Ovary (tissue), 9 donors: ENCODE results near the gene STUM. TPM values are rescaled to one million over a fixed set of nuclear protein-coding genes. Genes with fewer than 3 reads are reported as not detected.

Experiments used
- DNase-seq, 5 donors: peaks; one replicate each; pipeline ENCODE4 v3.0.0-alpha.2; 2019 to 2020
- H3K27ac ChIP-seq, 2 donors: fragments of 200-600 bp; one replicate each; pipeline versions ENCODE4 v1.5.1 to v1.8.0; 2019 to 2022
- H3K27me3 ChIP-seq: fragments of 200-600 bp; one replicate; pipeline ENCODE4 v1.8.0; 2022
- H3K36me3 ChIP-seq: fragments of 200-600 bp; sonication (generic); one replicate; pipeline ENCODE4 v1.5.1; 2019
- H3K4me1 ChIP-seq: one replicate; pipeline ENCODE4 v1.8.1; 2013; ENCODE audit warnings: mild to moderate bottlenecking, moderate library complexity; ENCODE audit not compliant: insufficient read depth
- H3K4me3 ChIP-seq: fragments of 200-600 bp; sonication (generic); one replicate; pipeline ENCODE4 v1.5.1; 2017
- H3K9me3 ChIP-seq, 2 donors: fragments of 200-600 bp in 1 of 2; sonication (generic) in 1 of 2; one replicate each; pipeline versions ENCODE4 v1.5.1 to v1.8.1; 2013 to 2019; ENCODE audit warnings: mild to moderate bottlenecking in 1 of 2, moderate library complexity in 1 of 2
- EP300 ChIP-seq: sonication (generic); formaldehyde crosslinking; IDR thresholded peaks from one replicate; pipeline ENCODE4 v1.6.1; 2017; ENCODE audit warnings: antibody characterized with exemption
- POLR2A ChIP-seq: fragments of 450-650 bp; IDR thresholded peaks from one replicate; pipeline ENCODE4 v1.6.1; 2017; ENCODE audit warnings: antibody characterized with exemption, mild to moderate bottlenecking, moderate library complexity
- WGBS, 3 donors: extraction: QIAGEN DNeasy Blood & Tissue Kit in 1 of 3; methylation state at CpG; one replicate each; pipeline versions ENCODE4 v1.1.5 to v1.1.7; 2013 to 2017; 5-methylcytosine and 5-hydroxymethylcytosine counted together
- intact Hi-C, 4 donors: fragments of 100-400 bp; cut with DNase I; formaldehyde crosslinking; loops; one replicate each; pipeline versions ENCODE4 v1.11.0 to v1.15.1; 2022 to 2023
- polyA plus RNA-seq, 2 donors: library from polyadenylated mRNA; stranded (reverse); fragments of 200-250 nt in 1 of 2; fragments of 350-450 nt in 1 of 2; fragmentation: Illumina TruSeq in 1 of 2; extraction: RNeasy Lipid Tissue Mini Kit (QIAGEN cat#74804) in 1 of 2; gene quantifications; one replicate each; pipeline ENCODE4 v1.2.3, GENCODE V29; 2013 to 2014
- total RNA-seq, 7 donors: library from RNA; depleted of rRNA in 2 of 7; stranded (reverse); fragments of >200 nt in 2 of 7; fragmentation: NEBNext Ultra II Directional in 3 of 7; extraction: Animal tissue kit (Norgen Biotek cat#: 25700) in 3 of 7; gene quantifications; one replicate each; pipeline versions ENCODE4 v1.1.0 to v1.2.4, GENCODE V29; 2016 to 2023
- TF ChIP-seq, protein P1 (sequence below), 3 donors: fragments of 450-650 bp in 2 of 3; fragments of 200-600 bp in 1 of 3; IDR thresholded peaks; one replicate each; pipeline versions ENCODE4 v1.5.1 to v1.8.0; 2016 to 2022; ENCODE audit warnings: antibody characterized with exemption in 3 of 3, mild to moderate bottlenecking in 1 of 3
- donor health status: DM: no; HTN: no; CAD: no; lungs with moderate emphysema.
- donor health status: DM: no; HTN: no; CAD: no.
- donor health status: Bipolar disorder and iron deficiency.
- donor health status: DM: yes; HTN: yes; CAD: no.
- donor health status: DM: no; HTN: no; CAD: no.
- donor health status: DM: yes; HTN: yes; CAD: no.

The STUM gene
- total and polyA plus RNA-seq, 9 donors: 0.24 to 6.1 (median 2.5) TPM

DNA sequence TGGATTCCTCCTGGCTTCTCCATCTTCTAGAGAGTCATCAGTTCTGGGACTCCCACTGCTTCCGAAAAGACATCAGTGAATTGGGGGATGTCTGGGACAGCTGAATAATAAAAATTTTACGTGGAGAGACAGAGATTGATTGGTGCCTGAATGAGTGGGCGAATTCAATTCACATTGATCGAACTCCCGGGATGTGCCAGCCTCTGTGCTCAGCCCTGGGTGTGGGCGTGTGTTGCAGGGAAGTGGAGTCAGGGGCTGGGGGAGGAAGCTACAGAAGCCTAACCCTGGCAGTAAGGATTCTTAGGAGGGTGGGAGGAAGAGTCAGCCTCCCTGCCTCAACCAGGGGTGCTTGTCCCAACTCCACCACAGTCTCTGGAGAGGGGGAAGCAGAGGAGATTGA lies 18.0 kb upstream of the STUM start:
- whole genome bisulfite sequencing, 3 donors: 83 to 88% (median 86%) methylated on average over 6 of the region's 6 CpGs
- intact Hi-C loops: no loop called here
- TF ChIP-seq POLR2A: no peak
- TF ChIP-seq, protein P1, sequence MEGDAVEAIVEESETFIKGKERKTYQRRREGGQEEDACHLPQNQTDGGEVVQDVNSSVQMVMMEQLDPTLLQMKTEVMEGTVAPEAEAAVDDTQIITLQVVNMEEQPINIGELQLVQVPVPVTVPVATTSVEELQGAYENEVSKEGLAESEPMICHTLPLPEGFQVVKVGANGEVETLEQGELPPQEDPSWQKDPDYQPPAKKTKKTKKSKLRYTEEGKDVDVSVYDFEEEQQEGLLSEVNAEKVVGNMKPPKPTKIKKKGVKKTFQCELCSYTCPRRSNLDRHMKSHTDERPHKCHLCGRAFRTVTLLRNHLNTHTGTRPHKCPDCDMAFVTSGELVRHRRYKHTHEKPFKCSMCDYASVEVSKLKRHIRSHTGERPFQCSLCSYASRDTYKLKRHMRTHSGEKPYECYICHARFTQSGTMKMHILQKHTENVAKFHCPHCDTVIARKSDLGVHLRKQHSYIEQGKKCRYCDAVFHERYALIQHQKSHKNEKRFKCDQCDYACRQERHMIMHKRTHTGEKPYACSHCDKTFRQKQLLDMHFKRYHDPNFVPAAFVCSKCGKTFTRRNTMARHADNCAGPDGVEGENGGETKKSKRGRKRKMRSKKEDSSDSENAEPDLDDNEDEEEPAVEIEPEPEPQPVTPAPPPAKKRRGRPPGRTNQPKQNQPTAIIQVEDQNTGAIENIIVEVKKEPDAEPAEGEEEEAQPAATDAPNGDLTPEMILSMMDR (IDR thresholded peaks at IDR 0.05): no peak
- no peak for TF ChIP-seq EP300
- H3K4me3 ChIP-seq: no peak overlapping the region
- no peak overlapping the region for H3K27ac ChIP-seq
- H3K36me3 ChIP-seq: no peaks in the 10 kb centered on the region
- no peaks in the 10 kb centered on the region for H3K27me3 ChIP-seq
- H3K9me3 ChIP-seq: no peaks in the 10 kb centered on the region
- no peaks in the 10 kb centered on the region for H3K4me1 ChIP-seq
- no peak for DNase-seq

DNA sequence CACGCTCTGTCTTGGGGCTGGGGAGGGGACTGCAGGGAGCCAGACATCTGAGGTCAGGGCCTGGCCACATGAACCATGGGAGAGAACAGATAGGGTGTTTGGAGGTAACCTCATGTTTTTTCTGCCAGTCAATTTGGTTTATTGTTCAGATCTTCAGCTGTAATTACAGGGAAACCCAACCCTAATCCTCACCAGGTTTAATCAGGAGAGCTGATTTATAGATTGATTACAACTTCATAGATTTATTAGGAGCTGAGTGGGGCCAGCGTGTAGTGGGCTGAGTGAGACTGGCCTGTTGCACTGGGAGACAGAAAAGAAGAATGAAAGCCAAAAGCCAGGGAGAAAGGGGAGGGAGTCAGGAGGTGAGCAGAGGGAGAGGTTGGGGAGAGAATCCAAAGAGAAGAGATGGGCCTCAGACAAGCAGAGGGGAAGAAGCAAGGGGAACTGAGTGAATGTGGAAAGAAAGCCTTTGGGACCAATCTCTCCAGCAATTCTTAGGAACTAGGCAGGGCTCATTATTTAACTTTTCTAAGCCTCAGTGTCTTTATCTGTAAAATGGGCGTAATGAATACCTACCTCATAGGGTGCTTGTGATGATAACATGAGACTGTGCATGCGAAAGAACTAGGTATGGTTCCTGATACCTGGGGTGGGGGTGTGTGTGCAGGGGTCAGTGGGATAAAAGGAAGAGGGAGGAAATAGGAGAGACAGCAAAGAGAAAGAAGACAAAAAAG lies 17.0 kb upstream of the STUM start:
- Histone ChIP-seq H3K27me3 (no peaks in the 10 kb centered on the region), H3K4me3 (no peak overlapping the region), H3K9me3 (no peaks in the 10 kb centered on the region), H3K36me3 (no peaks in the 10 kb centered on the region), H3K27ac (no peak overlapping the region), H3K4me1 (no peaks in the 10 kb centered on the region)
- DNase-seq: no peak
- TF ChIP-seq EP300 (no peak), POLR2A (no peak)
- TF ChIP-seq, protein P1 (IDR thresholded peaks at IDR 0.05): no peak
- 94 to 98% (median 96%) methylated on average over 4 of the region's 4 CpGs for WGBS, 3 donors
- intact Hi-C loops: no loop called here

DNA sequence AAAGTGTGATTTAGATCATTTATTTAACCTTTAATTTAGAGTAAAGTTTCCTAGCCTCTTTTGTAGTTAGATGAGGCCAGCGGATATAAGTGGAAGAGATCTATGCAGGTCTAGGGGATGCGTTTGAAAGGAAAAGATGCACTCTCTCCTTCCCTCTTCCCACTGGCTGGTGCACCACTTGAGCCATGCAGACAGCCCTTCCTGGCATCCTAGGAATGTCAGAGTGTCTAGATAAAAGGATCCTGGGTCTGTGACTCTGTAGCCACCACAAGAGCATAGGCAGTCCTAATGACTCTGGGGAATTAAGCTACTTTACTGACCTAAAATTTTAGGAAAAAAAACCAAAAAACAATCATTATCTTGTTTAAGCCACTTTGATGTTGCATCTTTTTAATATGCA lies 16.0 kb upstream of the STUM start:
- no peak for TF ChIP-seq POLR2A
- TF ChIP-seq, protein P1 (IDR thresholded peaks at IDR 0.05): no peak
- TF ChIP-seq EP300: no peak
- H3K36me3 ChIP-seq: no peaks in the 10 kb centered on the region
- no peaks in the 10 kb centered on the region for H3K27me3 ChIP-seq
- 87 to 97% (median 95%) methylated on average over 2 of the region's 2 CpGs for WGBS, 3 donors
- H3K9me3 ChIP-seq: no peaks in the 10 kb centered on the region
- no peak overlapping the region for H3K4me3 ChIP-seq
- H3K4me1 ChIP-seq: no peaks in the 10 kb centered on the region
- no peak overlapping the region for H3K27ac ChIP-seq
- DNase-seq: no peak
- intact Hi-C loops: no loop called here

DNA sequence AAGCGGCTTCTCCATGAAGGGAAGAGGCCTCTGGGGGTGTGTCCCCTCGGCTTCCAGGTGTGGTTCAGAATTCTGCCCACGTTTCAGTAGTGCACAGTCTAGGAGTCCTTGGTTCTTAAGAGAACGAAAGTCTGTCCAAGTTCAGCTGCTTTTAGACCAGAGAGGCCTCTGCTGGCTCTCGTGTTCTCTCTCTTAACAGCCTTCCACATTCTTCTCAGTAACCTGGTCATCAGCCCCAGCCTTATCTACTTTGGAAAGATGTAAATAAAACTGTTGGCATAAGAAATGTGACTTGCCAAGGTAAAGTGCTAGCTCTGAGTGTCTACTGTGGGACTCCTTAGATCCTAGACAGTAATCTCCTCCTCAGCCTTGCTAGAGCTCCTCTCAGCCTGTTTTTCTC lies 15.3 kb upstream of the STUM start:
- Histone ChIP-seq H3K4me1 (no peaks in the 10 kb centered on the region), H3K27me3 (no peaks in the 10 kb centered on the region), H3K4me3 (no peak overlapping the region), H3K9me3 (no peaks in the 10 kb centered on the region), H3K27ac (no peak overlapping the region), H3K36me3 (no peaks in the 10 kb centered on the region)
- TF ChIP-seq POLR2A (no peak), EP300 (no peak)
- TF ChIP-seq, protein P1 (IDR thresholded peaks at IDR 0.05): no peak
- WGBS, 3 donors: 59 to 66% (median 63%) methylated on average over 5 of the region's 5 CpGs
- no peak for DNase-seq
- intact Hi-C loops: no loop called here
